ENCODE data around the gene PXT1.

GRCh38 chr6:36386495-36387439 lies 55.9 kb downstream of the PXT1 start:
- TF ChIP-seq GATA2 (IDR thresholded peaks at IDR 0.05; ENCODE audit: low read depth, low read length) (no peak), GATA3 (IDR thresholded peaks at IDR 0.05; ENCODE audit: low read depth, low read length) (no peak)
